ENCODE data around the gene KRT81.
"Not testable (repeated sequence)": the region's sequence is repeated elsewhere in the genome, so short reads cannot be mapped to it uniquely, and the experiment has no call there.

The KRT81 gene

GRCh38 chr12:52295663-52296062, 4.3 kb upstream of the KRT81 start:
- no peak for DNase-seq

- no peak for DNase-seq
Measured at GRCh38 chr12:52294803-52295202, 3.5 kb upstream of the KRT81 start.

- no peak for DNase-seq
Measured at GRCh38 chr12:52293926-52294325, 2.6 kb upstream of the KRT81 start.

- DNase-seq: not testable (repeated sequence)
Measured at GRCh38 chr12:52290483-52291134, 725 bp downstream of the KRT81 start.

GRCh38 chr12:52287816-52288805, 3.2 kb downstream of the KRT81 start:
- DNase-seq: not testable (repeated sequence)

GRCh38 chr12:52286857-52287785, 4.2 kb downstream of the KRT81 start:
- DNase-seq: not testable (repeated sequence)

- DNase-seq: no peak
Measured at GRCh38 chr12:52285851-52286530, 5.3 kb downstream of the KRT81 start.

- DNase-seq: peak; percentile 79
Measured at GRCh38 chr12:52285172-52285745, 6.1 kb downstream of the KRT81 start.

GRCh38 chr12:52284562-52285171, 6.7 kb downstream of the KRT81 start:
- DNase-seq: no peak

GRCh38 chr12:52280796-52281560, 10.4 kb downstream of the KRT81 start:
- DNase-seq: peak; percentile 97

- peak; percentile 95 for DNase-seq
Measured at GRCh38 chr12:52280319-52280795, 11.0 kb downstream of the KRT81 start.

- peak; percentile 43 for DNase-seq
Measured at GRCh38 chr12:52279422-52280318, 11.7 kb downstream of the KRT81 start.

GRCh38 chr12:52278575-52279421, 12.5 kb downstream of the KRT81 start:
- peak; percentile 77 for DNase-seq

- DNase-seq: no peak
Measured at GRCh38 chr12:52277486-52278245, 13.7 kb downstream of the KRT81 start.

- DNase-seq: no peak
Measured at GRCh38 chr12:52275686-52276085, 15.6 kb downstream of the KRT81 start.

- DNase-seq: no peak
Measured at GRCh38 chr12:52274521-52275120, 16.7 kb downstream of the KRT81 start, which contains the start of gene KRT86. KRT86 (plus strand) TSS chr12:52274645; CDS start chr12:52301917, 27,272 bp downstream.

- no peak for DNase-seq
Measured at GRCh38 chr12:52271158-52271557, 20.2 kb downstream of the KRT81 start.
